ENCODE measurements around the gene NR2F1-AS1.

DNA sequence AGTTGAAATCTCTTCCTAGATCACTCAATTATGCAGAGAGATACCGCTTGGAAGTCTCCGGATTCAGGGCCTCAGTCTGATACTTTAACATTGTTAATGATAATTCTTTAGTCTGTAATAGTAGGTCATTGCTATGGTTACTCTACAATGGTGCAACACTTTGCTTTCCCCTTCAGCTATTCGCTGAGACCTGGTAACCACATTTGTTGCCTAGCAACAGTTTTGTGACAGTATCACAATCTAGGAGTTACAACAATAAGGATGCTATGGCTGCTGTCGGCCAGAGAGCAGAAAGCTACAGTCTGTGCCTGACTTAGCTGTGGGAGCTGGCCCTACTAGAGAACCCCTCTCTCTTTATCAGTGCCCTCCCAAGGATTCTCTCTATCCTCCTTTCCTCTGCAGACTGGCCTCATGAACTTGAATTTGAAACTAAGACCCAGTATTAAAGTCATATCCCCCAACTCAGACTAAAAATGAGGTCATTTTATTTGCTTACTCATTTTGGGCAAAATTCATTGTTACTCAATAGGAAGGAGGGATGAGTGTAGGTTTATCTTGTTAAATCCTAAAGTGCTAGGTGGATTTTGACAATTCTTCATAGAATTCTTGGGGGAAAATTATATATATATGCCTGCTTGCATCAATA lies 41.3 kb upstream of the NR2F1-AS1 start:
- TF ChIP-seq SIN3A (IDR thresholded peaks at IDR 0.05; ENCODE audit: borderline replicate concordance, insufficient read depth, low read length) (no peak), TAF1 (IDR thresholded peaks at IDR 0.05; ENCODE audit: borderline replicate concordance, insufficient read depth, low read length) (no peak), POLR2AphosphoS5 (IDR thresholded peaks at IDR 0.05; ENCODE audit: low read depth, low read length) (no peak), FOXP2 (optimal IDR thresholded peaks at IDR 0.05; ENCODE audit: borderline replicate concordance, extremely low read depth, extremely low read length, insufficient read depth) (no peak)
- TF ChIP-seq, protein P1, sequence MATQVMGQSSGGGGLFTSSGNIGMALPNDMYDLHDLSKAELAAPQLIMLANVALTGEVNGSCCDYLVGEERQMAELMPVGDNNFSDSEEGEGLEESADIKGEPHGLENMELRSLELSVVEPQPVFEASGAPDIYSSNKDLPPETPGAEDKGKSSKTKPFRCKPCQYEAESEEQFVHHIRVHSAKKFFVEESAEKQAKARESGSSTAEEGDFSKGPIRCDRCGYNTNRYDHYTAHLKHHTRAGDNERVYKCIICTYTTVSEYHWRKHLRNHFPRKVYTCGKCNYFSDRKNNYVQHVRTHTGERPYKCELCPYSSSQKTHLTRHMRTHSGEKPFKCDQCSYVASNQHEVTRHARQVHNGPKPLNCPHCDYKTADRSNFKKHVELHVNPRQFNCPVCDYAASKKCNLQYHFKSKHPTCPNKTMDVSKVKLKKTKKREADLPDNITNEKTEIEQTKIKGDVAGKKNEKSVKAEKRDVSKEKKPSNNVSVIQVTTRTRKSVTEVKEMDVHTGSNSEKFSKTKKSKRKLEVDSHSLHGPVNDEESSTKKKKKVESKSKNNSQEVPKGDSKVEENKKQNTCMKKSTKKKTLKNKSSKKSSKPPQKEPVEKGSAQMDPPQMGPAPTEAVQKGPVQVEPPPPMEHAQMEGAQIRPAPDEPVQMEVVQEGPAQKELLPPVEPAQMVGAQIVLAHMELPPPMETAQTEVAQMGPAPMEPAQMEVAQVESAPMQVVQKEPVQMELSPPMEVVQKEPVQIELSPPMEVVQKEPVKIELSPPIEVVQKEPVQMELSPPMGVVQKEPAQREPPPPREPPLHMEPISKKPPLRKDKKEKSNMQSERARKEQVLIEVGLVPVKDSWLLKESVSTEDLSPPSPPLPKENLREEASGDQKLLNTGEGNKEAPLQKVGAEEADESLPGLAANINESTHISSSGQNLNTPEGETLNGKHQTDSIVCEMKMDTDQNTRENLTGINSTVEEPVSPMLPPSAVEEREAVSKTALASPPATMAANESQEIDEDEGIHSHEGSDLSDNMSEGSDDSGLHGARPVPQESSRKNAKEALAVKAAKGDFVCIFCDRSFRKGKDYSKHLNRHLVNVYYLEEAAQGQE (IDR thresholded peaks at IDR 0.05; ENCODE audit: insufficient read depth in 1 of 2, low read depth in 2 of 2, low read length in 2 of 2), result no peak
